Stimulated activated CD4-positive, alpha-beta T cell treated with anti-CD3 and anti-CD28 coated beads, Interleukin-15, amount 100 ng/mL, for 1 hour (primary cell): ENCODE results near the gene SLC38A11.

Source experiments
- DNase-seq, 2 donors: peaks; one replicate each; pipeline ENCODE4 v3.0.0-alpha.2; 2020; ENCODE audit warnings: low read depth in 1 of 2, low spot score in 1 of 2

The SLC38A11 gene

GRCh38 chr2:164846276-164846675, 109.0 kb downstream of the SLC38A11 start:
- DNase-seq, result no peak
